Hepatocyte (in vitro differentiated cells): Measurements from ENCODE around the gene XRCC6.

ENCODE experiments used
- CTCF ChIP-seq: fragments of 200-600 bp; sonication (generic); IDR thresholded peaks from 2 replicates; pipeline ENCODE4 v1.5.1; 2016; ENCODE audit warnings: antibody characterized with exemption, mild to moderate bottlenecking; ENCODE audit not compliant: poor library complexity
- EZH2 ChIP-seq: fragments of 200-600 bp; sonication (generic); IDR thresholded peaks from 2 replicates; pipeline ENCODE4 v1.6.1; 2016; ENCODE audit warnings: antibody characterized with exemption, mild to moderate bottlenecking, borderline replicate concordance
- EZH2phosphoT487 ChIP-seq: fragments of 200-600 bp; sonication (generic); IDR thresholded peaks from one replicate; pipeline ENCODE4 v1.6.1; 2018; ENCODE audit warnings: antibody characterized with exemption, mild to moderate bottlenecking, low read depth, moderate library complexity; ENCODE audit not compliant: unreplicated experiment, severe bottlenecking

GRCh38 chr22:41664951-41665350 lies 43.9 kb downstream of the XRCC6 start:
- no peak for TF ChIP-seq EZH2phosphoT487
- TF ChIP-seq CTCF, result no peak
- no peak for TF ChIP-seq EZH2
